MV-4-11 (cell line): ENCODE data around the gene TMC4.
"Not testable (repeated sequence)": the region's sequence is repeated elsewhere in the genome, so short reads cannot be mapped to it uniquely, and the experiment has no call there.

Experiments
- DNase-seq: peaks from one replicate; lab custom pipeline; 2025; lab: John Stamatoyannopoulos, UW

TMC4 gene

DNA sequence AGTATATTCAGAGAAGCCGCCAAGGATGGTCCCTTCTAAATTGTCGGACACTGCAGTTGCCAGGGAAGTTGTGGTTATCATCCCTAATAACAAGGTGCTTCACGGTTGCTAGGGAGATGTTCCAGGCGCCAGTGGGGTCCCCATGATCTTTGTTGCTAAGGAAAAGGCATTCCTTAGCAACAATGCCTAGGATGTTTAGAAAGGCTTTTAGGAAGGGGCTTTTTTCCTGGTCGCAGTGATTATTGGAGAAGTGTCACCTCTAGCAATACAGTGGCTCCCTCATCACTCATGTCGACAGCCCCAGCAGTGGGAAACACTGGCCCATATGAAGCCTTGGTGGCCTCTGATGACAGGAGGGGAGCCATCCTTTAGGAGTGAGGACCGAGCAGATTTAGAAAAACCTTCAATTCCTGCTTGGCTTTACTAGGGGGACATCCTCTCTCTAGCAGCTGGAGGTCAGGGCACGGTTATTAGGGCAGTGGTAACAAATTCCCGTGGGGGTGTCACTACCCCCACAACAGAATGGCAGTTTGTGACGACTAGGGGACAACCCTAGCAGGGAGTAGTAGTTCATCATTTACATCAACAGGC, 6.4 kb upstream of the TMC4 start:
- DNase-seq = no peak

GRCh38 chr19:54178581-54179261, 5.8 kb upstream of the TMC4 start:
- no peak for DNase-seq

- DNase-seq = no peak
Observed at GRCh38 chr19:54173951-54174834, 1.2 kb upstream of the TMC4 start.

DNA sequence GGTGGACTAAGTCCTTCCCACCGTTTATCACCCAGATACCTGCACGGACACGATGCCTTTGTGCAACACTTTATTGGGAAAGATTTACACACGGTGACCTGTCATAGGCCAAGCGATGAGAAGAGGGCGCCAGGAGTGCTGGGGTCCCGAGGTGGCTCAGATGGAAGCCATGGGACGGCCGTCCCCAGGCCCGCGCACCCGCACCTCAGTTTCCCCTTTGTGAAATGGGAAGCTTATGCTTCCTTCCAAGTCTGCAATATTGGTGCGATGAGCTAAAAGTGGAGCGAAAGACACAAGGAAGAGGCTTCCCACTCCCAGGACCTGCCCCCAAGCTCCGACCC, 369 bp upstream of the TMC4 start:
- no peak for DNase-seq

- not testable (repeated sequence) for DNase-seq
Observed at GRCh38 chr19:54171736-54172431, 1.1 kb downstream of the TMC4 start.

DNA sequence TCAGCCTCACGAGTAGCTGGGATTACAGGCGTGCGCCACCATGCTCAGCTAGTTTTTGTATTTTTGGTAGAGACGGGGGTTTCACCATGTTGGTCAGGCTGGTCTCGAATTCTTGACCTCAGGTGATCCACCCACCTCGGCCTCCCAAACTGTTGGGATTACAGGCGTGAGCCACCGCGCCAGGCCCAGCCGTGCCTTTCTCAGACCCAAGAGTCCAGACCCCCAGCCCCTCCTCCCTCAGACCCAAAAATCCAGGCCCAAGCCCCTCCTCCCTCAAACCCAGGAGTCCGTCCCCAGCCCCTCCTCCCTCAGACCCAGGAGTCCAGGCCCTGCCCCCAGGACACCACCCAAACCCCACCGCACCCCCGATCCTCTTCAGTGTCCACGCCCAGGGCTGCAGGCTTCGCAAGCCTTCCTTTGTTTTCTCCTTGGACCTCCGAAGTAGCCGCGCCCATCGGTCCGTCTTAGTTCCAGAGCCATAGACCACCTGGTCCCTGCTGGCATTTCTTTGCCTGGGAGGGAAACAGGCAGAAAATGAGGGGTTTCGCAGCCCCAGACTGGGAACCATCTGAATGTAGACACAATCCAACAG, 3.7 kb downstream of the TMC4 start:
- no peak for DNase-seq

- peak; percentile 88 for DNase-seq
Observed at GRCh38 chr19:54168174-54168917, 4.6 kb downstream of the TMC4 start.

- DNase-seq = no peak
Observed at GRCh38 chr19:54165222-54165621, 7.7 kb downstream of the TMC4 start.

GRCh38 chr19:54164369-54165068, 8.4 kb downstream of the TMC4 start:
- DNase-seq = peak; percentile 79

GRCh38 chr19:54162884-54163283, 10.1 kb downstream of the TMC4 start:
- no peak for DNase-seq

DNA sequence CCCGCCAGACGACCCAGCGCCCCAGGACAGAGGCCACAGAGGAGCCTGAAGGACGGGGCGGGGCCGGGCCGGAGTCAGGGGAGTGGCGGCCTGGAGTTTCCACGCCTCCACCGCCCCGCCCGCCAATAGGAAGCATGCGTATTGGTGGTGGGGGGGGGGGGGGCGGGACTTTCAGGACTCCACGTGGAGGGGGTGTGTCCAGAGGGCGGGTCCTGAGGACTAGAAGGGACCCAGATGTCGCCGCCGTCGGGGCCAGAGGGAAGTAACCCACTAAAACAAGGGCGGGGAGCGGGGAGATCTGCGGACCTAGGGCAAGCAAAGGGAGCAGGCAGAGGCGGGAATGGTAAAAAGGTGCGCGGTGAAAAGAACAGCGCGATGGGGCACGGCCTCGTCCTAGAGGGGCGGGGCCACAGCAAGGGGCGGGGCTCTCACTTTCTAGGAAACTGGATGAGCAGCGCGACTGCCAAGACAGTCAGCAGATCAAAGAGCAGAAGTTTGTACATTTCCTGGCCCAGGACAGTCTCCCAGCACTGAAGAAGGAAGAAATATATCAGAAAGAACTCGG, 10.6 kb downstream of the TMC4 start:
- DNase-seq = peak; percentile 96

DNA sequence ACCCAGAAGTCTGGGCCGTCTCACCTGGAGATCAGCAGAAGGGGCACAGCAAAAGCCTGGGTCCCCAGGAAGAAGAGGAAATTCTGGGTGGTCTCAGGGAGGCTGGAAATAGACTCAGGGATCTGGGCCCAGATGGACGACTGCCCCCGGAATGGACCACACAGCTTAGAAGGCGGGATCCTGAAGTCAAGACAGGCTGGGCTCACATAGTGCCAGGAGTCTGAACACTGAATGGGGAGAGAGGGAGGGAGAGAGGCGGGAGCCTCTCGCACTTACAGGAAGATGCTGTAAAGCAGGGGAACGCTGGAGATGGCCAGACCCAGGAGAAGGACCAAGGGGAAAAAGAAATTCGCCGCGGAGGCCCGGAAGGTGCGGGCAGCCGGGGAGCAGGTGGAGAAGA, 12.1 kb downstream of the TMC4 start:
- no peak for DNase-seq

DNA sequence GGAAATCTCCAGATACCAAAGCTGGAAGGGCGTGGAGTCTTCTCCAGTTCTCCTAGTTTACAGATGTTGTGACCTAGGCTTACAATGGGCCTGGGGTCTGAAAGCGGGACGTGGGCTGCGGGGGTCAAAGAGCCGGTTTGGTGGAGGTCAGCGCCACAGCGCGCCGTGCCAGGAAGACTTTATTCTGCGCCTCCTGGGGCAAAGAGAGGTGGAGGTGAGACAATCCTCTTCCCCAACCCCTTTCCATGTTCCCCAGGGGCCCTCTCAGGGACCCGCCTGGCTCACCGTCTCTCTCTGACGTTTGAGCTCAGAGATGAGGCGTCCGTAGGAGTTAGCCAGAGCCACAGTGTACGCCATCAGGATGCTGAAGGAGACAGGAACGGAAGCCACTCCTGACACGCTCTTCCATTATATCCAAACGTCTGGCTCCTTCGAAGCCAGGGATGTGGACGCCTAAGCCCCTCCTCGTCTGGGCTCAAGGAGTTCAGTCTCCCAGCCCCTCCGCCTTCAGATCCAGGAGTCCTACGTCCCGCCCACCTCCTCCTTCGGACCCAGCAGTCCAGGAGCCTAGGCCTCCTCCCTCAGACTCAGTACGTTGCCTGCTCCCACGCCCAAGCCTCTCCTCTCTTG, 12.7 kb downstream of the TMC4 start:
- no peak for DNase-seq

DNA sequence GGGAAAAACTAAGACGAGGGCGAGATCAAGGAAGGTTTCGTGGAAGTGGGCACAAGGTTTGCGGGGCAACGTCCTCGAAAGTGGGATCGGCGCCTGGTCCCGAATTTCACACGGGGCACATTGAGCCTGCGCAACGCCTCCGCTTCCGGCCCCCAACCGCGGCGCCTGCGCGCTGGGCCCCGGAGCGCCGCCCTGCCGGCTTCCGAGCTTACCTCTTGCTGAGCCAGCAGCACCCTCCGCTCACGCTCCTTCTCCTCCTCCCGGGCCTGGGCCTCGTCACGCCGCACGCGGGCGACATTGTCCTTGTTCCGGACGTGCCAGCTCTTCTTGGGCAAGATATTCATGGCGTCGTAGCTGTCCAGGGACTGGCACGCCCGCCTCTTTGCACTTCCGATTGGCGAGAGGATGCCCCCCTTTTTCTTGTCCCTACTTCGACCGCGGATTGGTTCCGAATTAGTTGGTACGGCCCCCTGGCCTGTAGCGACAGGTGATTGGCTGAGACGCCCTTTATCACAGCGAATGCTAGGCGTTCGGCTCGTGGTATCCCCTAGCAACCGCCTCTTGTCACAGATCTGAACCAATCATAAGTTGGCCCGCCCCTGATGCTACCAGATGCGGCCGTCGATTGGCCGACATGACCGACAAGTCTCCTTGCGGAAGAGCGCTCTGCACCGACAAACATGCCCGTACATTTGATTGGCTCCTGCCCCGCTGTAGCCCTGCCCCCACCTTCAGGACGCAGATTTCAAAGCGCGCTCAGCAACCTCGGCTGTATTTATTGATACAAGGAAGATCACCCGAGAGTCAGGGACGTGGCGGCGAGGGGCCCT, 13.4 kb downstream of the TMC4 start, which contains the start of gene LENG1:
LENG1 (minus strand) TSS at position 370 of the 830 bp plus-strand sequence; CDS start at position 344, 26 bp downstream.
- peak; percentile 100 for DNase-seq

DNA sequence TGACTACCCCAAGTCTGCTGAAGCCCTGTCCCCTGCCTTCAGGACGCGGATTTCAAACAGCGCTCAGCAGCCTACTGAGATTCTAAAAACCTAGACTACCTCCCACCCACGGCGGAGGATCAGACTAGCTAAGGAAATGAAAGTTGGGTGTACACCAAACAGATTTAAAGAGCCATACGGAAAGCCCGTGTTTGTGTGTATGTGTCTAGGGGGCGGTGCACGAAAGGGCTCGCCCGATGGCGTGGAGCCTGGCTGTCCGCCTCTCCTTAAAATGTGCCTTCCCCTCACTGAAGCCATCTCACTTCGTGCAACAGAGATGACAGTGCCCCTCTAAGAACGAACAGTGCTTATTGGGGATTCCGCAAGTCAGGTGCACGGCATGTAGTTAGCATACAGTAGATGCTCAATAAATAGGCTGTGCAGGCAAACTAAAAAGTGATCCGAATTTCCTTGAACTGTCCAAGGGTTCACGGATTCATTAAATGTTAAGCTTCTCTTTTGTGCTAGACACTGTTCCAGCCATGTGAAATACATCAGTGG, 14.1 kb downstream of the TMC4 start:
- DNase-seq = peak; percentile 76

DNA sequence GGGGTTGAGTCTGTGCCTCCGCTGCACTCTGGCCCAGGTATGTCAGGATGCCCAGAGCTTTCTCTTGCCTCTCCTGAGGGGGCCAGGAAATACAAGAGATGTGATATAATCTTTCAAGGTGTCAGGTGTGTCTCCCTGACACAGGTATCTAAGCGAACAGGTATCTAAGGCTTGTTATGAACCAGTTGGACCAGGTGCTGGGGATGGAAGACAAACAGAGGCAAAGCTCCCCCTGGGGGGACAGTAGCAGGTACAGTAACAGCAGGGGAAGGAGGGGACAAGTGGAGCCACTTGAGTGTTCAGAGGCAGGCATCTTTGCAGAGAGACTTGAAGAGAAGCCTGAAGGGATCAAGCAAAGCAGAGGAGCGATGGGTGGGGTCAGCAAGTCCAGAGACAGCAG, 16.0 kb downstream of the TMC4 start:
- DNase-seq = no peak

DNA sequence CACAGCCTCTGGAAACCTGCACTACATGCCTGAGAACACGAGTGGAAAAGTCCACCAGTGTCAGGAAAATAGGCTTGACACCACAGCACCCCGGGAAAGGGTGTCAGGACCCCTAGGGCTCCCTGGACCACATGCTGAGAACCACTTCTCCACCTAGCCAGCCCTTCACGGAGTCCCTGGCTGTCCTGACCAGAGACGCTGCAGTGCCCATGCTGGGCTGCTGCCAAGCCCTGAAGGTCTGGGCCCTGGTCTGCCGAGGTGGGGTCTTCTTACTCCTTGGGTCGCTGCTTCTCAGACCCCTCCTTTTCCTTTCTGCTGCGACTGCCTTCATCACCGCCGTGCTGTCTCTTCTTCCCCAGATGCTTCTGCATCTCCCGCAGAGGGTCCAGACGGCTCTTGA, 16.5 kb downstream of the TMC4 start:
- DNase-seq = no peak

DNA sequence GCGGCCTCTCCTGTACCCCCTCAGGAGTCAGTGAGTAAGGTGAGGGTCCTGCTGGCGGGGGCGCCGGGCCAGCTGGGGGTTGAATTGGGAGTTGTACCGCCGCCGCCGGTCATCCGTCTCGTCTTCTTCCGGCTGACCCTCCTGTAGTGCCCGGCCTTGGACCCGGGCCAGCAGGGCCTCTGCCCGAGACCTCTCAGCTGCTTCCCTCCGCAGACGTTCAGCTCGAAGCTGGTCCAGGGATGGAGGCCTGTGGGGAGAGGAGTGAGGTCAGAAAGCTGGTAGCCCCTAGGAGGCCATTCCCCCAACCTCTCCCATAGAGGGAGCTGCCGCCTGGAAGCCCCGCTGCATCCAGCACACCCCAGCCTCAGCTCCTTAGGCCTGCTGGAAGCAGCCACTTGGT, 17.3 kb downstream of the TMC4 start:
- DNase-seq = no peak
